ENCODE data around the gene PYGO1. TPM values are rescaled to one million over a fixed set of nuclear protein-coding genes. Genes with fewer than 3 reads are reported as not detected.
"Not testable (repeated sequence)": the region's sequence is repeated elsewhere in the genome, so short reads cannot be mapped to it uniquely, and the experiment has no call there.

The PYGO1 gene
- total RNA-seq, 4 donors from 2014 or later = 7.1 to 38.0 (median 34.3) TPM

DNA sequence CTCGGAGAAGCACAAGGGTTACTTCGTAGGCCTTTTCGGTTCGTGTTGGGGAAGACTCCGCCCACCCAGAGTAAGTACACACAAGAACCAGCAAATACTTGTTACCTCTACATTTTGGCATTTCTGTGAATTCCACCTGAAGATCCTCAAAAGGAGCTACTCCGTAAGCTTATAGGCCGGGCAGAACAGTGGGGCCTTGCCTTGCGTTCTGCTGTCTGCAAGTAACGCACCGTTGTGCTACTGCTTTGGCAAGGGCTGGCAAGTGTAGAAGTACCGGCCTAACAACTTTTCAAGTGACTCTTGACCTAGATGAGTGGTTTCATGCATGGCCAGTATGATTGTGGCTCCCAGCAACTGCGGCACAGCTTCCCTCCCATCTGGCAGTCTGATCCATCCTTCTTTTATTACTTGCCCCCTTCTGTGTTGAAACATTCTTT, 73.7 kb downstream of the PYGO1 start:
- no peaks in the 10 kb centered on the region for H3K27me3 ChIP-seq
- no peaks in the 10 kb centered on the region for H3K36me3 ChIP-seq
- no peak overlapping the region for H3K27ac ChIP-seq
- no peak for DNase-seq
- no peaks in the 10 kb centered on the region for H3K9me3 ChIP-seq
- H3K4me3 ChIP-seq = no peak overlapping the region
- intact Hi-C loops (cut with DNase I; ENCODE audit: low total_unique reads) = no loop called here
- no peak for TF ChIP-seq POLR2A (IDR thresholded peaks at IDR 0.05)
- no peak for TF ChIP-seq CTCF (IDR thresholded peaks at IDR 0.05)
- no peaks in the 10 kb centered on the region for H3K4me1 ChIP-seq

DNA sequence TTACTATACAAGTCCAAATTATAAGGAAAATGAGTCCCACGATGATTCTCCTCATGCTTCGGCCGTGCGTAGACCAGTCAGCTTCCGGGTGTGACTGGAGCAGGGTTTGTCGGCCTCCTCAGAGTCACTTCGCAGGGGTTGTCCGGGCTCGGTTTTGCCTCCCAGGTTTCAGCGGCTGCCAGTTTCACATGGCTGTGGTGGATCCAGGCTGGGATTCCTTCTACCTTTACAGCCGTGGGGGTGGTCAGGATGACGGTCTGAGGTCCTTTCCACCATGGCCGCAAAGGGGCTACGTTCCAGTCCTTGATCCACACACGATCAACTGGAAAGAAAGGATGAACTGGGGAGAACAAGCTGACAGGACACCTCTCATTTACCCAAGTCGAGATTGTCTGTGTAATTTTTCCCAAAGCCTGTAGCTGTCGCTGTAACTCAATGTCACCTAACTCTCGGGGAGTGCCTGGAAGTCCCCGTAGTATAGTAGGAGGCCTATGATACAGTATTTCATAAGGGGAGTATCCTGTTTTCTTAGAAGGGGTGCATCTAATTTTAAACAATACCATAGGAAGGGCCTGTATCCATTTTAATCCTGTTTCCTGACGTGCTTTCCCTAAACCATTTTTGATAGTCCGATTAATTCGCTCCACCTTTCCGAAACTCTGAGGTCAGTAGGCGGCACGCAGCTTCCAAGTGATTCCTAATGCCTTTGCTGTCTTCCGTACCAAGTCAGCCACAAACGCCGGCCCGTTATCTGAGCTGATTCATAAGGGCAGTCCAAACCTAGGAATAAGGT, 74.3 kb downstream of the PYGO1 start:
- H3K36me3 ChIP-seq; H3K4me1 ChIP-seq; H3K27me3 ChIP-seq; H3K27ac ChIP-seq; DNase-seq; intact Hi-C loops (cut with DNase I; ENCODE audit: low total_unique reads); H3K4me3 ChIP-seq; H3K9me3 ChIP-seq: not testable (repeated sequence)

DNA sequence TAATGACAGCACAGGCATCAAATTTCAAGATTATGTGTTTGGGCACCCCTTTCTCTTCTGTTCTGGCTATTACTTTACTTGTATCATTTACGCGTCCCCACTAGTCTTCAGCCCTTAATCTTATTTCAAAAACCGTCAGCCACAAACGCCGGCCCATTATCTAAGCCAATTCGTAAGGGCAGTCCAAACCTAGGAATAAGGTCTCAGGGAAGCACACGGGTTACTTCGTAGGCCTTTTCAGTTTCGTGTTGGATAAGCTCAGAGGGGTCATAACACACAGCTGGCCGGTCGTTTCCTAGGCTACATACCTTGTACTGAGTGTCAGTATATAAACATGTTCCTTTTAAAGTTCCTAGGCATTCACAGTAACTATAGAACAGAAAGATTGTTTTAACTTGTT, 75.0 kb downstream of the PYGO1 start:
- Histone ChIP-seq H3K36me3 (no peaks in the 10 kb centered on the region), H3K27me3 (no peaks in the 10 kb centered on the region), H3K27ac (no peak overlapping the region), H3K4me3 (no peak overlapping the region), H3K4me1 (no peaks in the 10 kb centered on the region), H3K9me3 (no peaks in the 10 kb centered on the region)
- TF ChIP-seq CTCF (IDR thresholded peaks at IDR 0.05) = no peak
- TF ChIP-seq POLR2A (IDR thresholded peaks at IDR 0.05) = no peak
- intact Hi-C loops (cut with DNase I; ENCODE audit: low total_unique reads) = no loop called here
- DNase-seq = no peak

DNA sequence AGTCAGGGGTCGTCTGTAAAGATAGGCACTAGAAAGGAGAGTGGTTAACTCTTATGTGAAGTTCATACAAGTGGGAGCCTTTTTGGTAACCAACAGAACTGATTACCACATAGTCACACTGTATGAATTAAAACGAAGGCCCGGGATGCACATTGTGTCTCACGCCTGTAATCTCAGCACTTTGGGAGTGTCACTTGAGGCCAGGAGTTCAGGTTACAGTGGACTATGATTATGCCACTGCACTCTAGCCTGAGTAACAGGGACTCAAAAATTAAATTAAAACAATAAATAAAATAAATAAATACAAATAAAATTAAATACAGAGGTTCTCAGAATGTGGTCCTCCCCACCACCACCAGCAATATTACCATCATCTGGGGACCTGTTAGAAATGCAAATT, 80.6 kb downstream of the PYGO1 start:
- Histone ChIP-seq H3K4me3 (no peak overlapping the region), H3K4me1 (no peaks in the 10 kb centered on the region), H3K27me3 (no peaks in the 10 kb centered on the region), H3K27ac (no peak overlapping the region), H3K9me3 (no peaks in the 10 kb centered on the region), H3K36me3 (no peaks in the 10 kb centered on the region)
- no peak for DNase-seq
- intact Hi-C loops (cut with DNase I; ENCODE audit: low total_unique reads) = no loop called here
- TF ChIP-seq CTCF (IDR thresholded peaks at IDR 0.05) = no peak
- no peak for TF ChIP-seq POLR2A (IDR thresholded peaks at IDR 0.05)

GRCh38 chr15:55505407-55505806, 82.7 kb downstream of the PYGO1 start:
- H3K36me3 ChIP-seq; H3K27ac ChIP-seq; DNase-seq; H3K27me3 ChIP-seq; H3K4me3 ChIP-seq; intact Hi-C loops (cut with DNase I; ENCODE audit: low total_unique reads); H3K4me1 ChIP-seq; H3K9me3 ChIP-seq: not testable (repeated sequence)

DNA sequence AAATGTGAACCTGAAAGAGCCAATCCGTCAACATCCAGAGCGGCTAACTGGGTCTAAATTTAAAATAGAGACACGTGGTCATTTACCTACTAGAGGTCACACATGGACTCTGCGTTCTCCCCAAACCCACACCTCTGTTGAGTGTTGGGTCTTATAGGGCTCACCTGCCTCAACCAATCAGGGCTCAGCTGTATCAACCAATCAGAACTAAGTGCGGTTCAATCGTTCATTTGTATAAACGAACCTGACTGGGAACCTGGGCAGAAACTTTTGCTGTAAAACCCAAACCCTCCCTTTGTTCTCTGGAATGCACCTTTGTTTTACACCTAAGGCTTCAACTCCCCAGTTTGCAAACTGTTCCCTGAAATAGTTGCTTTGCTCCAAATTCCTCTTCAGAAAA, 89.0 kb downstream of the PYGO1 start:
- Histone ChIP-seq H3K27me3 (no peaks in the 10 kb centered on the region), H3K27ac (no peak overlapping the region), H3K36me3 (no peaks in the 10 kb centered on the region), H3K9me3 (no peaks in the 10 kb centered on the region), H3K4me3 (no peak overlapping the region), H3K4me1 (no peaks in the 10 kb centered on the region)
- intact Hi-C loops (cut with DNase I; ENCODE audit: low total_unique reads) = no loop called here
- TF ChIP-seq CTCF (IDR thresholded peaks at IDR 0.05) (no peak), POLR2A (IDR thresholded peaks at IDR 0.05) (no peak)
- DNase-seq = no peak

DNA sequence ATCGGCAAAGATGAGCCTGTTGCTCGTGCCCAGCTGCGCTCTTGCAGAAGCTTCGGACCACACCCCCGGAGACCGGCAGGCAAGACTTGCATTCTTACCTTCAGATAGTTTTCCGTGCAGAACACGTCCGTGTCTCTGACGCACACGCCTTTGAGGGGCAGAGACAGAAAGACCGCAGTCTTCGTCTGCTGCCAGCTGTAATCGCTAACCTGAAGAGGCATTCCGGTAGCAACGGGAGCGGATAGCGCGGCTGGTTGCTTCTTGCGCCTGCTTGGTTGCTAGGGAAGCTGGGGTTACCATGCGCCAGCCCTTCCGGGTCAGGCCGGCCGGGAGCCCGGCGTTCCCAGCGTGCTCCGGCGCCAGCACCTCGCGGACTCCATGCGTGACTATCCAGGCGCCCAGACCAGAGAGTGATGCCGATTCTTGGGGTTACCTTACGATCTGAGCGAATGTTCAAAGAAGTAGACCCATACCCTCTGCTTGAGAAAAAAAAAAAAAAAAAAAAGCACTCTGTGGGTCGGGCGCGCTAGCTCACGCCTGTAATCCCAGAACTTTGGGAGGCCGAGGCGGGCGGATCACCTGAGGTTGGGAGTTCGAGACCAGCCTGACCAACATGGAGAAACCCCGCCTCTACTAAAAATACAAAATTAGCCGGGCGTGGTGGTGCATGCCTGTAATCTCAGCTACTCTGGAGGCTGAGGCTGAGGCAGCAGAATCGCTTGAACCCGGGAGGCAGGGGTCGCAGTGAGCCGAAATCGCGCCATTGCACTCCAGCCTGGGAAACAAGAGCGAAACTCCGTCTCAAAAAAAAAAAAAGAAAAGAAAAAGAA, 89.8 kb downstream of the PYGO1 start:
- H3K27me3 ChIP-seq; intact Hi-C loops (cut with DNase I; ENCODE audit: low total_unique reads); H3K4me1 ChIP-seq; H3K9me3 ChIP-seq; H3K36me3 ChIP-seq: not testable (repeated sequence)
- Histone ChIP-seq H3K4me3 (peak overlapping the region; percentile 61 to 65), H3K27ac (peak overlapping the region; percentile 52 to 55)
- peak; percentile 75 to 79 for DNase-seq
